Activated naive CD4-positive, alpha-beta T cell treated with anti-CD3 and anti-CD28 coated beads, Interleukin-2, amount 50 U/mL, for 24 hours (primary cell): ENCODE results near the gene HMX2.
A peak's percentile ranks its signal among the peaks of the same experiment; 100 is the strongest.

Experiments
- H3K27ac Mint-ChIP-seq: one replicate; pipeline ENCODE4 v1.8.0; 2021; ENCODE audit warnings: mild to moderate bottlenecking, mixed read lengths
- H3K27me3 Mint-ChIP-seq: one replicate; pipeline ENCODE4 v1.8.0; 2021; ENCODE audit warnings: mixed read lengths
- H3K36me3 Mint-ChIP-seq: one replicate; pipeline ENCODE4 v1.8.0; 2021; ENCODE audit warnings: mixed read lengths
- H3K4me1 Mint-ChIP-seq: one replicate; pipeline ENCODE4 v1.8.0; 2021; ENCODE audit warnings: mixed read lengths
- H3K4me3 Mint-ChIP-seq: one replicate; pipeline ENCODE4 v1.8.0; 2021; ENCODE audit warnings: mild to moderate bottlenecking, mixed read lengths
- H3K9me3 Mint-ChIP-seq: one replicate; pipeline ENCODE4 v1.8.0; 2021; ENCODE audit warnings: mixed read lengths

HMX2 gene

GRCh38 chr10:123147635-123148413, at the start of gene HMX2:
Gene HMX2, plus strand, starts transcription at chr10:123148136. Its CDS starts 243 bp downstream, at chr10:123148379.
- H3K4me1 Mint-ChIP-seq: peaks cover 63% of the 10 kb centered on the region
- H3K36me3 Mint-ChIP-seq: no peaks in the 10 kb centered on the region
- no peaks in the 10 kb centered on the region for H3K9me3 Mint-ChIP-seq
- H3K27ac Mint-ChIP-seq: peak within 1 kb of the TSS; percentile 67
- peaks cover 47% of the 10 kb centered on the region for H3K27me3 Mint-ChIP-seq
- peak within 1 kb of the TSS; percentile 84 for H3K4me3 Mint-ChIP-seq

DNA sequence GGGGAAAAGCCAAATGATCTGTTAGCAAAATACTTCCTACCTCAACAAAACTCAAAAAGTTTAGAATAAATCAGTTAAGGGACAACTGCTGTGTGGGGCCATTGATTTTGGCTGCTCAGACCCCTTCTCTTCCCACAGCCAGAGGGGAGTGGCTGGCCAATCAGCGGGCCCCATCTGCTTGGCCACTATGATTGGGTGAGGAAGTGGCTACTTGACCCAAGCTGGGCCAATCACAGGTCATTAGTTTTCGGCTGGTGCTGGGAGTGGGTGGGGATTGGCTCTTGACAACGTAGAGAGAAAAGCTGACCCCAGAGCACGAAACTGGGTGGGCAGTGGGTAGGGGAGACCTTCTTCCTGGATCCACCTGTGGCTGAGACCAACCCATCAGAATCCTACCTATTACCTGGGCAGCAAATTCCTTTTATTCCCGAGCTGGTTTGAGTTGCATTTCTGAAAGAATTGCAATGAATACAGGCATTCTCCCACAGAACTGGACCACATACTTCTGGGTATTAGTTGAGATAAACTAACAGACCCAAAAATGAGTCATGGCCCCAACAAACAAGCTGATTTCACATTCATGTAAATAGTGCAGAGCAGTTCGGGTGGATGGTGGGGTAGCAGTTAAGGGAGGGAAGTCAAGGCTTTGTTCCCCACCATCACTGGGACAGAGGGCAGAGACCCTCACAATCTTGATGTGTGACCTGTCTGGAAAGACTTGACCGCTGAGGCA, 47.7 kb upstream of the HMX2 start:
- Mint-ChIP-seq H3K27ac (no peak overlapping the region), H3K4me1 (no peaks in the 10 kb centered on the region), H3K4me3 (no peak overlapping the region), H3K36me3 (no peaks in the 10 kb centered on the region), H3K27me3 (peaks cover 1% of the 10 kb centered on the region), H3K9me3 (no peaks in the 10 kb centered on the region)

DNA sequence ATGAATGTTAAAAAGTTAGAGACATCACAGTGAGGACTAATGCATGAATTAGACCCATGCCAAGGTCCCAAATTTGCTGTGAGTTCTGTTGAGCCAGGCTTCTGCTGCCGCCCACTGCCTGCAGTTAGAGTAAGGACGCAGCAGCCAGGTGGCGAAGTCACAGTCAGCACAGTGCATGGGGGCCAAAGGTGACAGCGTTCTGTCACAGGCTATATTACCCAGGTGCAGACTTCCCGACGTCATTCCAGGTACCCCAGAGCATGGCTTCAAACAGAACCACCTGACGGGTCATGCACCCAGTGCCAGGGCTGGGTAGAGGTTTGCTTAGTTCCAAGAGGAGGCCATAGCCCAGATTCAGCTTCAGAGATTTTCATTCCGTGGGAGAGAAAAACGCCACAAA, 46.1 kb upstream of the HMX2 start:
- Mint-ChIP-seq H3K27ac (no peak overlapping the region), H3K27me3 (peaks cover 6% of the 10 kb centered on the region), H3K4me1 (no peaks in the 10 kb centered on the region), H3K36me3 (no peaks in the 10 kb centered on the region), H3K4me3 (no peak overlapping the region), H3K9me3 (no peaks in the 10 kb centered on the region)

DNA sequence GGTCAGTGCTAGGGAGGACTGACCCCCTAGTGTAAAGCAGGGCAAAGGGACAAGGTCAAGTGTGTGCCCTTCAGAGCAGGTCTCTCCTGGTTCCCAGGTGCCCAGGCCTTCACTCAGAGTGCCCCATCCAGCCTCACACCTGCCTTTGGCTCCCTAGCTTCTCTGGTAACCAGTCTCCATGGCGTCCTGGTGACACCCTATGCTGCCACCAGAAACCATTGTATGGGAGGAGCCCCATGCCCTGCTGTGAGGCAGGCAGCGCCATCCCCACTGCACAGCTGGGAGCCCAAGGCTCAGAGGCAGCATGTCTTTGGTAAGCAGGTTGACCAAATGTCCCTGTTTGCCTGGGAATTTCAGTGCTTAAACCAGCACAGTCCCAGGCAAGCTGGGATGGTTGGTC, 45.3 kb upstream of the HMX2 start:
- H3K4me3 Mint-ChIP-seq: no peak overlapping the region
- H3K27ac Mint-ChIP-seq: no peak overlapping the region
- H3K4me1 Mint-ChIP-seq: no peaks in the 10 kb centered on the region
- H3K9me3 Mint-ChIP-seq: no peaks in the 10 kb centered on the region
- H3K27me3 Mint-ChIP-seq: peaks cover 6% of the 10 kb centered on the region
- no peaks in the 10 kb centered on the region for H3K36me3 Mint-ChIP-seq

DNA sequence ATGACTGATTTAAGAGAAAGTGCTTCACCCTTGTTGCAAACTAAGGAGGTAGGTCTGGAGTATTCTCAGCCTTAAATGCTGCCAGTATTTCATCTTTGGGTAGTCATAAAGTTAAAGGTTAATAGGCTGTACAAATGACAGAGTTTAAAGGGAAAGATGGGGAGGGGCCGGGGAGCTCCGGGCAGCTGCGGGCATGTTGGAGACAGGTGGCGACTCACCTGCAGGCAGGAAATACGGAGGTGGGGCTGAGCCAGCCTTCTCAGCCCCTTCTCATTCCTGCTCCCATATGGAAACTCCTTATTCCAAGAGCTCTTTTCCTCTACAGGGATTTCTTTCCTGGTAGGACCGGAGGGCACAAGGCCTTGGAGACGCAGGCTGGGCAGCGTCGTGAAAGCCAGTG, 44.0 kb upstream of the HMX2 start:
- H3K9me3 Mint-ChIP-seq: no peaks in the 10 kb centered on the region
- peaks cover 6% of the 10 kb centered on the region for H3K27me3 Mint-ChIP-seq
- H3K4me1 Mint-ChIP-seq: no peaks in the 10 kb centered on the region
- H3K27ac Mint-ChIP-seq: no peak overlapping the region
- no peaks in the 10 kb centered on the region for H3K36me3 Mint-ChIP-seq
- no peak overlapping the region for H3K4me3 Mint-ChIP-seq

DNA sequence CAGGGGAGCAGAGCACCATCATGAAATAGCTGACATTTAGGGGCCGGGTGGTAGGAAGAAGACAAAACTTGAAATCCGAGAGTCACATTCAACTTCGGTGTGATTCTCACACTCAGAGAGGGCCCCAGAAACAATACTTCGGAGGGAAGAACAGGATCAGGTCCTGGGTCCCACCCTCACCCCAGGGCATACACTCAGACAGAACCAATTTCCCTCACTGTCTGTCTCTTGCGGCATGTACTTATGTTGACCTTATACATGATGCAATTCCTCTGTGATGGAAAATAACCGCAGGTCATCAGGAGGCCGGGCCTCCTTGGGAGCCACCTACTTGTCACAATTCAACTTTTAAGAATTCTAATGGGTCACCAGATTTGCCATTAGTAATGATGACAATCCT, 38.5 kb upstream of the HMX2 start:
- no peaks in the 10 kb centered on the region for H3K9me3 Mint-ChIP-seq
- no peaks in the 10 kb centered on the region for H3K4me1 Mint-ChIP-seq
- no peak overlapping the region for H3K4me3 Mint-ChIP-seq
- peaks cover 12% of the 10 kb centered on the region for H3K27me3 Mint-ChIP-seq
- H3K27ac Mint-ChIP-seq: no peak overlapping the region
- H3K36me3 Mint-ChIP-seq: no peaks in the 10 kb centered on the region

DNA sequence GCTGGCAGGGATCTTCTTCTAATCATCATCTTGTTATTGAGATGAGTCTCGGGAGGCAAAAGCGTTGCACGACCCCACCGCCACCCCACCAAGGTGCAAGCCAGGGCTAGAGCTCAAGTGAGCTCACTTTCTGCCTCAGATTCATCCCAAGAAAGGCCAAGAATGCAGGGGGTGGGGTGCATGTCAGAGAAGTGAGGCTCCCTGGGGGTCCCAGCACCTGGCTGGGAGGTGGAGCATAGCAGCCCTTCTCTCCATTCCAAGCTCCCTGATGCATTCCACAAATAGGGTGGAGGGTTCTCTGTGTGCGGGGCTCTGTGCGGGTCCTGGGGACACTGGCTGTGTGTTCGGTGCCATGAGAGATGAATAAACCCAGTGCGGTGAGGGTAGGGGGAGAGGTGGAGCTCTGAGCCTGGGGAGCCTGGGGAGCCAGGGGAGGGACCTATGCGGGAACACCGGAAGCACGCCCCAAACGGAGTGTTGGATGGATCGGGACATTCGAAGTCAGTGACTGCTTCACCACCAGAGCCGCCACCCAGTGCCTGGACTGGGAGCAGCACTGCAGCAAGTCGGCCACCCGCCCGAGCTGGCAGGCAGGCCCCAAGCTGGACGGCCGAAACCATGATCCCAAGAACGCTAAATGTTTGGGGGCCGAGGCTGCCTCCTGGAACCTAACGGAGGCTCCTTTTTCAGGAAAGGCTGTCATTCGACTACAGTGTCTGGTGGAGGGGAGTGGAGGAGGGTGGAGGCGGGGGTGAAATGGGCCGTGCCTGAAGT, 30.1 kb upstream of the HMX2 start:
- no peaks in the 10 kb centered on the region for H3K36me3 Mint-ChIP-seq
- H3K27me3 Mint-ChIP-seq: peaks cover 28% of the 10 kb centered on the region
- H3K4me3 Mint-ChIP-seq: no peak overlapping the region
- H3K27ac Mint-ChIP-seq: no peak overlapping the region
- H3K9me3 Mint-ChIP-seq: no peaks in the 10 kb centered on the region
- no peaks in the 10 kb centered on the region for H3K4me1 Mint-ChIP-seq

- no peak overlapping the region for H3K4me3 Mint-ChIP-seq
- no peaks in the 10 kb centered on the region for H3K4me1 Mint-ChIP-seq
- H3K36me3 Mint-ChIP-seq: no peaks in the 10 kb centered on the region
- no peaks in the 10 kb centered on the region for H3K9me3 Mint-ChIP-seq
- H3K27ac Mint-ChIP-seq: no peak overlapping the region
- H3K27me3 Mint-ChIP-seq: peaks cover 31% of the 10 kb centered on the region
Observed at GRCh38 chr10:123119081-123119480, 28.9 kb upstream of the HMX2 start.

GRCh38 chr10:123126246-123126645, 21.7 kb upstream of the HMX2 start:
- Mint-ChIP-seq H3K4me3 (no peak overlapping the region), H3K27me3 (peaks cover 42% of the 10 kb centered on the region), H3K36me3 (no peaks in the 10 kb centered on the region), H3K9me3 (no peaks in the 10 kb centered on the region), H3K27ac (no peak overlapping the region), H3K4me1 (no peaks in the 10 kb centered on the region)

DNA sequence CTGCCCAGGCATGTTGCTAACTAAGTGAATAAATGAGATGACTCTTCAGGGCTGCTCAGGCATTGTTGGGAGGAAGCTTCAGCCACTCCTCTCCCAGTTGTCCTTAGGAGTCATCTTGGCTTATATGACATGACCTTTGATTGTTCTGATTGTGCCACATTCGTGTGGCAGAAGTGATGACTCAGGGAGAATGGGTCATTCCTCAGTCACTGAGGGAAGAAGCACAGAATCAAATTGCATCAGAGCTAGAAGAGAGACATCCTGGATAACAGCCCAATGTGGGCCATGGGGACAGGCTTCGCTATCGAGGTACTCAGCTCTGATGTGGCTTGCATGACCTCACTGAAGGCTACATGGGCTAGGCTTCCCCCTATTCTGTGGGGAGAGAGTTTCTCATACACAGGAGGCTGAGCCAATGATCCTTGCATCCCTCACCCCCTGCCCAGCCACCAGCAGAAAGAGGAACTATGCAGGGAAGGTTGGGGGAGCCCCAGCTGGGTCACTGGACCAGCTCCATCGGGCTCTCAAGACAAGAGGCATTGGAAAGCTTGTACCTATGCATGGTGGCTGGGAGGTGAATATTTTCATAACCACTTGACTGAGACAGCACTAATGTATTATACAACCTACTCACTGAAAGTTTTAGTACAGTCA, 18.2 kb upstream of the HMX2 start:
- Mint-ChIP-seq H3K9me3 (no peaks in the 10 kb centered on the region), H3K27me3 (peaks cover 62% of the 10 kb centered on the region), H3K4me3 (no peak overlapping the region), H3K36me3 (no peaks in the 10 kb centered on the region), H3K4me1 (peaks cover 20% of the 10 kb centered on the region), H3K27ac (no peak overlapping the region)

DNA sequence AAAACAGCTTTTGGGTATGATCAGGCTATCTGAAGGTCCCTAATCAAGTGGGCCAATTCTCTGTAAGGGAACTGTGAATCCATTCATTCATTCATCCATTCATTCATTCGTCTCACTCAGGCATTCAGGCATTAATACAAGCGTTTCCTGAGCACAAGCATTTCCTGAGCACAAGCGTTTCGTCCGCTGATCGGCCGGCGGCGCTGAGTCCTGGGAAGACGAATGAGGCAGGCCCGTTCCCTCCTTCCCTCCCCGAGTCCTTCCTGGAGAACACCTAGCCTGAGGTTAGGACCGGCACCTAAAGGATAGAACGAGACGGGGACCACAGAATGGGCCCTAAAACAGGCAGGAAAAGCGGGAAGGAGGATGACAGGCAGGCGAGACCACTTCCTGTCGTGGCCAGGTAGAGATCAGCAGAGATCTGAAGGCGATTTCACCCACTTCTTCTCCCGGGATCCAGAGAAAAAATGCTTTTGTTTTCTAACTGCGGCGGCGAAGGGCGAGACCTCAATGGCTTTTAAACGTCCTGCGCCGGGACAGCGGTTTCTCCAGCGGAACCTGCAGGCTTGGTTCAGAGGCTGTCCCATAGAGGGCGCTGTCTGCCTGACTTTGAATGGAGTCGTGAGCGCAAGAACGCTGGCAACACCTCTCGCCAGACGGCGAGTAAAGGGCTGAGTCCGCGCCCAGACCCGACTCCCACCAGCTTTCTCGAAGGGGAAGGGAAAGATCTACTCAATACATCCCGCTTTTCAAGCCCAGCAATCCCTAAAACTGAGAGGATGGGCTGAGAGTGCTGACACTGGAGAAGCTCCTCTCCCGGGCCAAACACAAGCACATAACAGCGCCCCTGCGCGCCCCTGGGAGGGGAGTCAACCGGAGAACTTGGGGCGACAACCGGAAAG, 15.1 kb upstream of the HMX2 start:
- no peaks in the 10 kb centered on the region for H3K36me3 Mint-ChIP-seq
- no peak overlapping the region for H3K27ac Mint-ChIP-seq
- peaks cover 28% of the 10 kb centered on the region for H3K4me1 Mint-ChIP-seq
- peak overlapping the region; percentile 79 for H3K4me3 Mint-ChIP-seq
- H3K27me3 Mint-ChIP-seq: peaks cover 51% of the 10 kb centered on the region
- H3K9me3 Mint-ChIP-seq: no peaks in the 10 kb centered on the region

DNA sequence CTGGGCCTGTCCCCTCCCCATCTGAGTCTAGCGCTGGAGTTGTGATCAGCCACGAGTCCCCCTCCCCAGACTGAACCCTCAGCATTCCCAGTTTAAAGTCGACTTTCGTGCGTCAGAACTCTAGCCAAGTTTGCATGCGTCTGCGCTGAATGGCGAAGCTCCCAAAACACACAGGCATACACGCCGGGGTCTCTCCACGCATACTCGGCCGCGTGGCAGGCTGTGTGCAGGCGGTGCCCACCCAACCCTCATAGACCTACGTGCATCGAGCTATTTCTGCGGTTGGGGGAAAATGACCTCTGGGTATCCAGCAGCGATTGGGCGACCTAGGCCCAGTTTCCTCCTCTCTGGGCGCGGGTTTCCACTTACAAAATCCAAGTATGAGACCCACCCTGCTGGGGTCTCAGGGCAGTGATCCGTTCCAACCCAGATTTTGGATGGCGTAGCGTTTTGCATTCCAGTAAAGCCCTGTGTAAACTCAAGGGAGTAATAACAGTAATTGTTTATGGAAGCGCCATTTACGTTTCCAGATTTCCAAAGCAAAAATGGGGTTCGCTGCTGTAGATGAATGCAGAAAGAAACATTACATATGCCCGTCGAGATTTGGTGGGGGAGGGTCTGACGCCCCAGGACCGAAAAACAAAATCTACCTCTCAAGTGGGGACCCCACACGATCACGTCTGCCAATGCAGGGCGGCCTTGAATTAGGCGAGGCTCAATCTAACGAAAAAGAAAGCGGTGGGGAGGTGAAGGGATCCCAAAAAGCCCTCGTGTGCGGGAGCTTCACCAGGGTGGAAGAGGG, 14.2 kb upstream of the HMX2 start:
- Mint-ChIP-seq H3K27me3 (peaks cover 52% of the 10 kb centered on the region), H3K36me3 (no peaks in the 10 kb centered on the region), H3K27ac (no peak overlapping the region), H3K9me3 (no peaks in the 10 kb centered on the region), H3K4me3 (peak overlapping the region; percentile 67), H3K4me1 (peaks cover 28% of the 10 kb centered on the region)

- Mint-ChIP-seq H3K4me3 (peak overlapping the region; percentile 67), H3K27ac (no peak overlapping the region), H3K9me3 (no peaks in the 10 kb centered on the region), H3K36me3 (no peaks in the 10 kb centered on the region), H3K27me3 (peaks cover 56% of the 10 kb centered on the region), H3K4me1 (peaks cover 34% of the 10 kb centered on the region)
Observed at GRCh38 chr10:123134343-123134914, 13.5 kb upstream of the HMX2 start.
